Sigmoid colon (tissue), 4 donors: Measurements from ENCODE around the gene IL1RN.

Experiments
- EP300 ChIP-seq, 4 donors: sonication (generic); formaldehyde crosslinking; IDR thresholded peaks; one replicate each; pipeline ENCODE4 v1.6.1; 2017; ENCODE audit warnings: antibody characterized with exemption in 4 of 4
- POLR2A ChIP-seq, 2 donors: fragments of 450-650 bp; IDR thresholded peaks; one replicate each; pipeline ENCODE4 v1.6.1; 2016; ENCODE audit warnings: antibody characterized with exemption in 2 of 2, mild to moderate bottlenecking in 2 of 2, moderate library complexity in 2 of 2
- POLR2AphosphoS5 ChIP-seq, 4 donors: sonication (generic); formaldehyde crosslinking; IDR thresholded peaks; one replicate each; pipeline ENCODE4 v1.6.1; 2017; ENCODE audit warnings: antibody characterized with exemption in 4 of 4
- TF ChIP-seq, protein P1 (sequence below), 4 experiments: fragments of 450-650 bp in 3 of 4; fragments of 200-600 bp in 1 of 4; IDR thresholded peaks; one replicate each; pipeline ENCODE4 v1.5.1; 2016 to 2019; ENCODE audit warnings: antibody characterized with exemption in 4 of 4, mild to moderate bottlenecking in 3 of 4, moderate library complexity in 2 of 4

DNA sequence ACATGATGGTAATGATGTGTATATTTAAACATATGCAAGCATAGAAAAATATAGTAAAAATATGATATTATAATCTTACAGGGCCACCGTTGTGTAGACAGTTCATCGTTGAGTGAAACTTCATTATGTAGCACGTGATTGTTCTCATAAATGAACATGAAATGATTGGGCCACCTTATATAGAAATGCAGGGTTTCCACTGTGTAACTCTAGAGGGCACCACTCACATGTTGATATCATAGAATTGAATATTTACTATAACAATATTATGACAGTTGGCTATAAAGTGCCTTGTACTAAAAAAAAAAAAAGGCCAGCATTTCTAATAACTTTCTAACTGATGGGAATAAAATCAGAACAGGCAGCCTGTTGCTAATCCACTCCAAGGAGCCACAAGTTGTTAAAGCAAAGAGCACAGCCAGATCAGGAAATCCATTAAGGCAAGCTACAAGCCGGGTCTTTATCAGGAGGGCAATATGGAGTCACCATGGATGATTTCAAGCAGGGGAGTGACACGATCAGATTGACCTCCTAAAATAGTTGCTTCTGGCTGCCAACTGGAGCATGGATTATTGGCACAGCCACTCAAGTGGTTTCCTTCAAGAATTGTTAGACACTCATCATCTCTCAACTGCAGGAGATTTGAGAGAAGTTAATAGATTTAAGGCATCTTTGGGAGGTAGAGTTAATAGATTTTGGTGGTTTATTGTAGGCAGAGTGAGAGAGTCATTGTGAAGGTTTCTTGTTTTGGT, 43.0 kb upstream of the IL1RN start:
- TF ChIP-seq, protein P1, sequence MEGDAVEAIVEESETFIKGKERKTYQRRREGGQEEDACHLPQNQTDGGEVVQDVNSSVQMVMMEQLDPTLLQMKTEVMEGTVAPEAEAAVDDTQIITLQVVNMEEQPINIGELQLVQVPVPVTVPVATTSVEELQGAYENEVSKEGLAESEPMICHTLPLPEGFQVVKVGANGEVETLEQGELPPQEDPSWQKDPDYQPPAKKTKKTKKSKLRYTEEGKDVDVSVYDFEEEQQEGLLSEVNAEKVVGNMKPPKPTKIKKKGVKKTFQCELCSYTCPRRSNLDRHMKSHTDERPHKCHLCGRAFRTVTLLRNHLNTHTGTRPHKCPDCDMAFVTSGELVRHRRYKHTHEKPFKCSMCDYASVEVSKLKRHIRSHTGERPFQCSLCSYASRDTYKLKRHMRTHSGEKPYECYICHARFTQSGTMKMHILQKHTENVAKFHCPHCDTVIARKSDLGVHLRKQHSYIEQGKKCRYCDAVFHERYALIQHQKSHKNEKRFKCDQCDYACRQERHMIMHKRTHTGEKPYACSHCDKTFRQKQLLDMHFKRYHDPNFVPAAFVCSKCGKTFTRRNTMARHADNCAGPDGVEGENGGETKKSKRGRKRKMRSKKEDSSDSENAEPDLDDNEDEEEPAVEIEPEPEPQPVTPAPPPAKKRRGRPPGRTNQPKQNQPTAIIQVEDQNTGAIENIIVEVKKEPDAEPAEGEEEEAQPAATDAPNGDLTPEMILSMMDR (IDR thresholded peaks at IDR 0.05) = no peak
- TF ChIP-seq EP300 (IDR thresholded peaks at IDR 0.05) (no peak), POLR2AphosphoS5 (IDR thresholded peaks at IDR 0.05) (no peak), POLR2A (IDR thresholded peaks at IDR 0.05) (no peak)
